Medulla oblongata (tissue), 1 donor: ENCODE measurements around the gene PKD2.

Source experiments
- DNase-seq: peaks from one replicate; pipeline ENCODE4 v3.0.0-alpha.2; 2015; ENCODE audit errors: extremely low spot score

Gene PKD2

GRCh38 chr4:88027611-88028608 is 20.5 kb downstream of the PKD2 start:
- DNase-seq, result no peak

GRCh38 chr4:88028946-88029345 is 21.5 kb downstream of the PKD2 start:
- DNase-seq, result peak; percentile 26

GRCh38 chr4:88029556-88029955 is 22.1 kb downstream of the PKD2 start:
- no peak for DNase-seq

GRCh38 chr4:88030565-88031310 is 23.3 kb downstream of the PKD2 start:
- no peak for DNase-seq

- peak; percentile 64 for DNase-seq
Observed at GRCh38 chr4:88033309-88033708, 25.9 kb downstream of the PKD2 start.

GRCh38 chr4:88035292-88035691 is 27.9 kb downstream of the PKD2 start:
- DNase-seq, result no peak

GRCh38 chr4:88037447-88037846 is 30.0 kb downstream of the PKD2 start:
- DNase-seq, result no peak

- no peak for DNase-seq
Observed at GRCh38 chr4:88037936-88038335, 30.5 kb downstream of the PKD2 start.

- no peak for DNase-seq
Observed at GRCh38 chr4:88040707-88041106, 33.3 kb downstream of the PKD2 start.

GRCh38 chr4:88041626-88042025 is 34.2 kb downstream of the PKD2 start:
- no peak for DNase-seq

GRCh38 chr4:88043001-88043400 is 35.6 kb downstream of the PKD2 start:
- no peak for DNase-seq

GRCh38 chr4:88043586-88044340 is 36.3 kb downstream of the PKD2 start:
- no peak for DNase-seq

GRCh38 chr4:88045021-88045420 is 37.6 kb downstream of the PKD2 start:
- peak; percentile 11 for DNase-seq

- no peak for DNase-seq
Observed at GRCh38 chr4:88054229-88054628, 46.8 kb downstream of the PKD2 start.

GRCh38 chr4:88054901-88055300 is 47.5 kb downstream of the PKD2 start:
- peak; percentile 23 for DNase-seq

GRCh38 chr4:88058295-88058694 is 50.9 kb downstream of the PKD2 start:
- DNase-seq, result no peak

- no peak for DNase-seq
Observed at GRCh38 chr4:88059766-88060165, 52.3 kb downstream of the PKD2 start.

GRCh38 chr4:88060431-88060830 is 53.0 kb downstream of the PKD2 start:
- no peak for DNase-seq

GRCh38 chr4:88062311-88062710 is 54.9 kb downstream of the PKD2 start:
- DNase-seq, result no peak

- no peak for DNase-seq
Observed at GRCh38 chr4:88062843-88063242, 55.4 kb downstream of the PKD2 start.

GRCh38 chr4:88063634-88064296 is 56.3 kb downstream of the PKD2 start:
- no peak for DNase-seq
